ENCODE results near the gene CHAC2.

DNA sequence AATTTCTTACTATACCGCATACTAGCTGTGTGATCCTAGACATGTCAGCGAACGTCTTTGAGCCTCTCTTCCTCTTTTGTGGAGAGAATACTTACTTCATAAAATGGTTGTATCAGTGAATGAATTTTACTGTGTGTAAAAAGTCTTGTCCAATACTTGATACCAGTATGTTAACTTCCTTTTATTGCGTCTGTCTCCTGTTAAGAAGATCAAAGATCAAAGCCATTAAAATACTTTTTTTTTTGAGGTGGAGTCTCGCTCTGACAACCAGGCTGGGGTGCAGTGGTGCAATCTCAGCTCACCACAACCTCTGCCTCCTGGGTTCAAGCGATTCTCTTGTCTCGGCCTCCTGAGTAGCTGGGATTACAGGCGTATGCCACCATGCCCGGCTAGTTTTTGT, 52.4 kb downstream of the CHAC2 start:
- TF ChIP-seq, protein P1, sequence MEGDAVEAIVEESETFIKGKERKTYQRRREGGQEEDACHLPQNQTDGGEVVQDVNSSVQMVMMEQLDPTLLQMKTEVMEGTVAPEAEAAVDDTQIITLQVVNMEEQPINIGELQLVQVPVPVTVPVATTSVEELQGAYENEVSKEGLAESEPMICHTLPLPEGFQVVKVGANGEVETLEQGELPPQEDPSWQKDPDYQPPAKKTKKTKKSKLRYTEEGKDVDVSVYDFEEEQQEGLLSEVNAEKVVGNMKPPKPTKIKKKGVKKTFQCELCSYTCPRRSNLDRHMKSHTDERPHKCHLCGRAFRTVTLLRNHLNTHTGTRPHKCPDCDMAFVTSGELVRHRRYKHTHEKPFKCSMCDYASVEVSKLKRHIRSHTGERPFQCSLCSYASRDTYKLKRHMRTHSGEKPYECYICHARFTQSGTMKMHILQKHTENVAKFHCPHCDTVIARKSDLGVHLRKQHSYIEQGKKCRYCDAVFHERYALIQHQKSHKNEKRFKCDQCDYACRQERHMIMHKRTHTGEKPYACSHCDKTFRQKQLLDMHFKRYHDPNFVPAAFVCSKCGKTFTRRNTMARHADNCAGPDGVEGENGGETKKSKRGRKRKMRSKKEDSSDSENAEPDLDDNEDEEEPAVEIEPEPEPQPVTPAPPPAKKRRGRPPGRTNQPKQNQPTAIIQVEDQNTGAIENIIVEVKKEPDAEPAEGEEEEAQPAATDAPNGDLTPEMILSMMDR (IDR thresholded peaks at IDR 0.05), result no peak
- TF ChIP-seq POLR2AphosphoS5 (IDR thresholded peaks at IDR 0.05) (no peak), EP300 (IDR thresholded peaks at IDR 0.05) (no peak)
